HG02870 (cell line): ENCODE results near the gene EEIG1.

ENCODE experiments used
- ATAC-seq: cut with Tn5 transposase; IDR thresholded peaks from one replicate; pipeline ENCODE4 v1.9.1; 2021; ENCODE audit warnings: mild to moderate bottlenecking, moderate library complexity; ENCODE audit not compliant: unreplicated experiment

Gene EEIG1

GRCh38 chr9:127975376-127976315 is 5.1 kb downstream of the EEIG1 start:
- no peak for ATAC-seq

GRCh38 chr9:127974769-127975261 is 6.0 kb downstream of the EEIG1 start:
- ATAC-seq = no peak

GRCh38 chr9:127974001-127974768 is 6.6 kb downstream of the EEIG1 start:
- no peak for ATAC-seq

- no peak for ATAC-seq
Observed at GRCh38 chr9:127973169-127974000, 7.4 kb downstream of the EEIG1 start.

- no peak for ATAC-seq
Observed at GRCh38 chr9:127972236-127972871, 8.4 kb downstream of the EEIG1 start.

GRCh38 chr9:127971357-127972235 is 9.2 kb downstream of the EEIG1 start:
- no peak for ATAC-seq

GRCh38 chr9:127970401-127971313 is 10.1 kb downstream of the EEIG1 start:
- ATAC-seq = peak; percentile 87

GRCh38 chr9:127968700-127969383 is 11.9 kb downstream of the EEIG1 start:
- ATAC-seq = no peak

GRCh38 chr9:127968042-127968441 is 12.7 kb downstream of the EEIG1 start:
- ATAC-seq = no peak

- no peak for ATAC-seq
Observed at GRCh38 chr9:127967151-127967809, 13.5 kb downstream of the EEIG1 start.

- no peak for ATAC-seq
Observed at GRCh38 chr9:127966416-127967150, 14.2 kb downstream of the EEIG1 start.

- ATAC-seq = no peak
Observed at GRCh38 chr9:127965953-127966352, 14.8 kb downstream of the EEIG1 start.

- ATAC-seq = no peak
Observed at GRCh38 chr9:127963359-127964064, 17.3 kb downstream of the EEIG1 start.

GRCh38 chr9:127963041-127963358 is 17.8 kb downstream of the EEIG1 start:
- ATAC-seq = no peak

- ATAC-seq = no peak
Observed at GRCh38 chr9:127962278-127962677, 18.5 kb downstream of the EEIG1 start.

GRCh38 chr9:127961613-127962155 is 19.1 kb downstream of the EEIG1 start:
- ATAC-seq = no peak
